IMR-90 (cell line): ENCODE data around the gene REXO1. TPM values are rescaled to one million over a fixed set of nuclear protein-coding genes. Genes with fewer than 3 reads are reported as not detected.

Experiments
- ATAC-seq: fragments of 200-7000 bp; cut with Tn5 transposase; 2 replicates; pipeline ENCODE4 v1.9.1; 2020; ENCODE audit warnings: low read depth, mild to moderate bottlenecking, moderate library complexity
- BruUV-seq: library from RNA; stranded (reverse); fragments of 400-500 nt; replicated peaks from 2 replicates; lab custom pipeline; 2021; lab: Mats Ljungman, UMichigan
- CTCF ChIA-PET: fragments of 300-600 bp; formaldehyde crosslinking; extraction: SDS; loops from one replicate; lab custom pipeline; 2021; ENCODE audit warnings: antibody characterized with exemption; lab: Yijun Ruan, JAX
- POLR2A ChIA-PET: fragments of 300-600 bp; sonication (Branson Sonifier 250); formaldehyde crosslinking; loops from one replicate; lab custom pipeline; 2022; ENCODE audit warnings: antibody characterized with exemption; ENCODE audit not compliant: unreplicated experiment; lab: Charles Lee
- DNase-seq: peaks from one replicate; pipeline ENCODE4 v3.0.0; 2013
- H2AFZ ChIP-seq: replicated peaks from 2 replicates; pipeline ENCODE3; 2013; ENCODE audit warnings: low read length, mild to moderate bottlenecking; ENCODE audit not compliant: poor library complexity
- H2AK5ac ChIP-seq: 2 replicates; pipeline ENCODE4 v1.6.1; 2013; ENCODE audit warnings: low read depth, low read length, inconsistent platforms
- H2AK9ac ChIP-seq: replicated peaks from 2 replicates; pipeline ENCODE3; 2013; ENCODE audit warnings: mild to moderate bottlenecking, low read depth, low read length, moderate library complexity; ENCODE audit not compliant: poor library complexity
- H2BK120ac ChIP-seq: 2 replicates; pipeline ENCODE4 v1.6.1; 2013; ENCODE audit warnings: low read depth, low read length, inconsistent platforms
- H2BK15ac ChIP-seq: 3 replicates; pipeline ENCODE4 v1.6.1; 2013; ENCODE audit warnings: low read depth, low read length, inconsistent platforms
- H2BK20ac ChIP-seq: 2 replicates; pipeline ENCODE4 v1.6.1; 2013; ENCODE audit warnings: low read depth, mild to moderate bottlenecking, inconsistent platforms, low read length, moderate library complexity
- H2BK5ac ChIP-seq: 2 replicates; pipeline ENCODE4 v1.6.1; 2013; ENCODE audit warnings: mild to moderate bottlenecking, low read depth, low read length, inconsistent platforms; ENCODE audit not compliant: poor library complexity, severe bottlenecking
- H3K14ac ChIP-seq: replicated peaks from 2 replicates; pipeline ENCODE4 v1.6.1; 2013; ENCODE audit warnings: low read depth, low read length, inconsistent platforms
- H3K18ac ChIP-seq: 2 replicates; pipeline ENCODE4 v1.6.1; 2013; ENCODE audit warnings: low read depth, low read length, control low read depth
- H3K23ac ChIP-seq: 2 replicates; pipeline ENCODE4 v1.6.1; 2013; ENCODE audit warnings: low read depth, low read length, inconsistent platforms
- H3K27ac ChIP-seq: 2 replicates; pipeline ENCODE4 v1.5.1; 2013; ENCODE audit warnings: mild to moderate bottlenecking, control low read depth, low read length; ENCODE audit not compliant: insufficient read depth
- H3K27me3 ChIP-seq: 2 replicates; pipeline ENCODE4 v1.6.1; 2013; ENCODE audit warnings: low read length; ENCODE audit not compliant: control insufficient read depth, insufficient read depth
- H3K36me3 ChIP-seq: 2 replicates; pipeline ENCODE4 v1.6.1; 2013; ENCODE audit warnings: low read length, mixed read lengths; ENCODE audit not compliant: control insufficient read depth, insufficient read depth
- H3K4ac ChIP-seq: 2 replicates; pipeline ENCODE4 v1.6.1; 2013; ENCODE audit warnings: low read depth, low read length, inconsistent platforms
- H3K4me1 ChIP-seq: 2 replicates; pipeline ENCODE4 v1.6.1; 2013; ENCODE audit warnings: low read length, mixed read lengths; ENCODE audit not compliant: control insufficient read depth, insufficient read depth
- H3K4me2 ChIP-seq: 2 replicates; pipeline ENCODE4 v1.6.1; 2013; ENCODE audit warnings: low read depth, mild to moderate bottlenecking, control low read depth, low read length, moderate library complexity
- H3K4me3 ChIP-seq: 2 replicates; pipeline ENCODE4 v1.5.1; 2013; ENCODE audit warnings: low read depth, mild to moderate bottlenecking, control low read depth, low read length, moderate library complexity; ENCODE audit not compliant: insufficient read depth
- H3K56ac ChIP-seq: 2 replicates; pipeline ENCODE4 v1.6.1; 2013; ENCODE audit warnings: low read length, inconsistent platforms; ENCODE audit not compliant: insufficient read depth; ENCODE audit errors: extremely low read depth
- H3K79me1 ChIP-seq, 2 experiments: 2 replicates each; pipeline ENCODE4 v1.6.1; 2013; ENCODE audit warnings: low read length in 2 of 2, inconsistent platforms in 1 of 2, low read depth in 1 of 2
- H3K9ac ChIP-seq: 2 replicates; pipeline ENCODE4 v1.6.1; 2013; ENCODE audit warnings: low read depth, low read length, control low read depth
- H3K9me1 ChIP-seq: 2 replicates; pipeline ENCODE4 v1.6.1; 2013; ENCODE audit warnings: low read length, inconsistent platforms; ENCODE audit not compliant: insufficient read depth
- H3K9me3 ChIP-seq: 2 replicates; pipeline ENCODE4 v1.6.1; 2013; ENCODE audit warnings: low read length; ENCODE audit not compliant: control insufficient read depth, insufficient read depth
- H4K20me1 ChIP-seq: 2 replicates; pipeline ENCODE4 v1.6.1; 2013; ENCODE audit warnings: low read length, inconsistent platforms; ENCODE audit not compliant: insufficient read depth
- H4K5ac ChIP-seq: 2 replicates; pipeline ENCODE4 v1.6.1; 2013; ENCODE audit warnings: mild to moderate bottlenecking, low read depth, low read length, control low read depth
- H4K8ac ChIP-seq, 2 experiments: 2 replicates each; pipeline ENCODE4 v1.6.1; 2013; ENCODE audit warnings: low read depth in 2 of 2, low read length in 2 of 2, control low read depth in 1 of 2, inconsistent platforms in 1 of 2
- H4K91ac ChIP-seq: 2 replicates; pipeline ENCODE4 v1.6.1; 2013; ENCODE audit warnings: low read depth, low read length, inconsistent platforms; ENCODE audit not compliant: insufficient read depth
- BHLHE40 ChIP-seq: fragments of 150-350 bp; IDR thresholded peaks from 2 replicates; pipeline ENCODE4 v1.6.1; 2016; ENCODE audit warnings: mild to moderate bottlenecking, low read depth, low read length
- ELK1 ChIP-seq: fragments of 150-350 bp; IDR thresholded peaks from 2 replicates; pipeline ENCODE4 v1.6.1; 2016; ENCODE audit warnings: low read depth, mild to moderate bottlenecking, low read length, moderate library complexity, borderline replicate concordance
- MAZ ChIP-seq: IDR thresholded peaks from 2 replicates; pipeline ENCODE4 v1.6.1; 2012; ENCODE audit warnings: low read depth, mild to moderate bottlenecking, low read length, improper control_type of control experiment, moderate library complexity, borderline replicate concordance
- WGBS, 2 experiments: methylation state at CpG; one replicate each; pipeline versions ENCODE4 v1.1.5 to v1.1.7; 2013; ENCODE audit warnings: missing lambda C conversion rate in 2 of 2; ENCODE audit not compliant: insufficient read length in 1 of 2; ENCODE audit errors: extremely low coverage in 2 of 2; 5-methylcytosine and 5-hydroxymethylcytosine counted together
- dilution Hi-C: fragments of 300-500 bp; cut with HindIII; formaldehyde crosslinking; loops from one replicate; pipeline ENCODE4 v1.14.3; 2018; ENCODE audit warnings: low sequenced_read_pairs; ENCODE audit not compliant: unreplicated experiment
- in situ Hi-C: fragments of 300-500 bp; cut with MboI; formaldehyde crosslinking; loops from 3 replicates; pipeline ENCODE4 v1.14.3; 2019; ENCODE audit warnings: low sequenced_read_pairs, inconsistent platforms, mixed read lengths
- intact Hi-C: fragments of 100-400 bp; cut with micrococcal nuclease; formaldehyde crosslinking; loops from 2 replicates; pipeline ENCODE4 v1.10.0; 2022
- polyA plus RNA-seq, 3 experiments: library from polyadenylated mRNA; depleted of rRNA; stranded (reverse); fragments of >200 nt; gene quantifications; 2 replicates each; pipeline ENCODE4 v1.2.3, GENCODE V29; 2012; ENCODE audit warnings: low replicate concordance in 1 of 3
- total RNA-seq: library from RNA; depleted of rRNA; stranded (reverse); fragments of >200 nt; gene quantifications from 2 replicates; pipeline ENCODE4 v1.2.3, GENCODE V29; 2012
- TF ChIP-seq, protein P1 (sequence below): fragments of 150-350 bp; IDR thresholded peaks from 2 replicates; pipeline ENCODE4 v1.6.1; 2017; ENCODE audit warnings: mild to moderate bottlenecking, antibody characterized with exemption, low read length, low read depth

Gene REXO1
- total and polyA plus RNA-seq, 2 of the 4 experiments (the other 2 are of a cell fraction) = 1.4 to 63.7 TPM

- ChIA-PET CTCF (interaction anchor here (1.2 kb wide), 1 partner anchor 9 kb away, joined by 3 read pairs; no protein-coding TSS in a partner anchor), POLR2A (no interaction called here)
- no peak overlapping the region for H3K14ac ChIP-seq
- H4K8ac ChIP-seq = no peak overlapping the region
- H2BK15ac ChIP-seq = no peak overlapping the region
- no peak overlapping the region for H4K91ac ChIP-seq
- BruUV-seq = no TSS peak
- no peak overlapping the region for H3K23ac ChIP-seq
- no peak overlapping the region for H3K4me3 ChIP-seq
- H3K9me3 ChIP-seq = peaks cover 18% of the 10 kb centered on the region
- no peak overlapping the region for H3K9ac ChIP-seq
- no peak for ATAC-seq
- no peak overlapping the region for H4K5ac ChIP-seq
- no peaks in the 10 kb centered on the region for H3K4me1 ChIP-seq
- H3K18ac ChIP-seq = no peak overlapping the region
- H3K4ac ChIP-seq = no peak overlapping the region
- intact Hi-C loops (no loop called here), dilution Hi-C loops (no loop called here), in situ Hi-C loops (loop anchor here (25.0 kb wide), 1 partner anchor 245 kb away; no protein-coding TSS in a partner anchor)
- no peak overlapping the region for H2BK5ac ChIP-seq
- no peak overlapping the region for H3K4me2 ChIP-seq
- H3K36me3 ChIP-seq = no peaks in the 10 kb centered on the region
- no peak overlapping the region for H2BK20ac ChIP-seq
- H3K9me1 ChIP-seq = no peaks in the 10 kb centered on the region
- WGBS, 2 experiments = 63% methylated on average over 5 of the region's 7 CpGs; no CpG with 5 or more reads in 1 of the 2 experiments
- H4K20me1 ChIP-seq = no peaks in the 10 kb centered on the region
- H3K56ac ChIP-seq = no peak overlapping the region
- DNase-seq = no peak
- H2AK9ac ChIP-seq = no peak overlapping the region
- no peaks in the 10 kb centered on the region for H3K79me1 ChIP-seq
- H2AK5ac ChIP-seq = no peak overlapping the region
- no peak overlapping the region for H2BK120ac ChIP-seq
- H3K27me3 ChIP-seq = peaks cover 49% of the 10 kb centered on the region
- H3K27ac ChIP-seq = no peak overlapping the region
- no peak for TF ChIP-seq MAZ
- no peak for TF ChIP-seq BHLHE40
- TF ChIP-seq, protein P1, sequence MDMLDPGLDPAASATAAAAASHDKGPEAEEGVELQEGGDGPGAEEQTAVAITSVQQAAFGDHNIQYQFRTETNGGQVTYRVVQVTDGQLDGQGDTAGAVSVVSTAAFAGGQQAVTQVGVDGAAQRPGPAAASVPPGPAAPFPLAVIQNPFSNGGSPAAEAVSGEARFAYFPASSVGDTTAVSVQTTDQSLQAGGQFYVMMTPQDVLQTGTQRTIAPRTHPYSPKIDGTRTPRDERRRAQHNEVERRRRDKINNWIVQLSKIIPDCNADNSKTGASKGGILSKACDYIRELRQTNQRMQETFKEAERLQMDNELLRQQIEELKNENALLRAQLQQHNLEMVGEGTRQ = no peak
- TF ChIP-seq ELK1 = no peak
- H2AFZ ChIP-seq = no peak overlapping the region
These were observed 65.8 kb downstream of the REXO1 start for GRCh38 chr19:1782521-1782920.
